Sciatic nerve (tissue), 2 donors: Measurements from ENCODE around the gene GOLGA6L2. TPM values are rescaled to one million over a fixed set of nuclear protein-coding genes. Genes with fewer than 3 reads are reported as not detected.
"Not testable (repeated sequence)": the region's sequence is repeated elsewhere in the genome, so short reads cannot be mapped to it uniquely, and the experiment has no call there.

ENCODE experiments used
- ATAC-seq: fragments of 200-7000 bp; cut with Tn5 transposase; one replicate; pipeline ENCODE4 v1.9.1; 2020; ENCODE audit warnings: mild to moderate bottlenecking, moderate library complexity
- DNase-seq: peaks from one replicate; pipeline ENCODE4 v3.0.0-alpha.2; 2020; ENCODE audit warnings: low spot score
- intact Hi-C: fragments of 100-400 bp; cut with DNase I; formaldehyde crosslinking; loops from one replicate; pipeline ENCODE4 v1.14.2; 2022
- total RNA-seq: library from RNA; stranded (reverse); fragmentation: NEBNext Ultra II Directional; extraction: Animal tissue kit (Norgen Biotek cat#: 25700); gene quantifications from one replicate; pipeline ENCODE4 v1.2.1, GENCODE V29; 2021
- donor health status: DM: no; HTN: no; CAD: no.
- donor health status: DM: no; HTN: no; CAD: no.

GOLGA6L2 gene
- total RNA-seq, 1 donor from 2014 or later = not detected

DNA sequence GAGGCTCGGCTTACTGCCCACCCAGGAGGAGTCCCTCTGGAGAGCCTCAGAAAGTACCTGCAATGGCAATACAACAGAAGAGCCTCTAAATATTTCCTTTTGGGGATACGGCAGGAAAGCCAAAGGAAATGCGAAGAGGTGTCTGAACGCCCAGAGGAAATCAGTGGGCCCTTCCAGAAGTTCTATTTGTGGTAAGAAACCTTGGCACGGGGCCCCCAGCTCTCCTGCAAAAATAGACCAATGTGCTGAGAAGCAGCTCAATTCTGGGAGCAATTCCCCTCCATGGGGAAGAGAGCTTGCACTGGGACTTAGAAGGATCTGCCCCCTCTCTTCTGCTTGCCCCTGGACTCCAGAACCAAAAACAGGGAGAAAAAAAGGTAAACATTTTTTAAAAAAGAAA lies 47.8 kb downstream of the GOLGA6L2 start:
- ATAC-seq, intact Hi-C loops, DNase-seq: not testable (repeated sequence)

- ATAC-seq, intact Hi-C loops, DNase-seq: not testable (repeated sequence)
Observed at GRCh38 chr15:23398357-23398756, 48.7 kb downstream of the GOLGA6L2 start.

- intact Hi-C loops = no loop called here
- no peak for ATAC-seq
- no peak for DNase-seq
Observed at GRCh38 chr15:23397779-23398178, 49.3 kb downstream of the GOLGA6L2 start.

- no peak for DNase-seq
- ATAC-seq = no peak
- intact Hi-C loops = no loop called here
Observed at GRCh38 chr15:23395832-23396231, 51.2 kb downstream of the GOLGA6L2 start.

DNA sequence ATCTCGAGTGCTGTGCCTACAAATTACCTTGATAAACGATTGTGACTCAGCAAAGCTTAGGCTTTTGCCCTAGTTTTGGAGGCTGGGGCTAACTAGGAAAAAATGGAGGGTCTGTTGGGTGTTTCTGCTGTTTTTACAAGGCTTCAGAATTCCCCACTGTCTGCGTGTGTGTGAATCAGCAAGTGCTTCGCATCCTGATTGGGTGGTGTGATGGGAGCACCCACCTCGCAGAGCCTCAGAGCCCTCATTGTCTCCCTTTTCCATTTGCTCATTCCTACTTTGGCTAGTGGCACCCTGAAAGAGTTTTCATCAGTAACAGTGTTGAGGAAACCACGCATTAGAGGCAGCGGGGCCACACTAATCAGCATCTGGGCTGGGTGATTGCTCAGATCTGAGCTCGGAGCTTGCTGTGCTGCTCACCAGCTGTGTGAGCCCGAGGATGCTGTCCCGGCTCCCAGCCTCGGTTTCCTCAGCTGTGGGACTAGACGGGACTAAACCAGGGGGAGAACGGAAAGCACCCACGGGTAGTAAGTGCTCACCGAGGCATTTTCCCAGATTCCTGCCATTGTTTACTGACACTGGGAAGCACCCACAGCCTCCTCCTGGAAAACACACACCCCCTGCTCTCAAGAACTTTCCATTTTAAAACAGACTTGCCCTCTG lies 51.9 kb downstream of the GOLGA6L2 start:
- DNase-seq = no peak
- no peak for ATAC-seq
- intact Hi-C loops = no loop called here

Other genes with a start within 250 kb of the GOLGA6L2 start
- gene GOLGA6L26, start 113.0 kb downstream of the GOLGA6L2 start, total RNA-seq = not detected
- 1.5 TPM for gene GOLGA8S, start 92.5 kb downstream of the GOLGA6L2 start, total RNA-seq
- 2.3 TPM for gene MKRN3, start 118.4 kb upstream of the GOLGA6L2 start, total RNA-seq
- 0.45 TPM for gene MAGEL2, start 200.6 kb upstream of the GOLGA6L2 start, total RNA-seq
- 44.6 TPM for gene NDN, start 240.1 kb upstream of the GOLGA6L2 start, total RNA-seq